Activated T-cell treated with anti-CD3 and anti-CD28 coated beads for 24 hours (primary cell): ENCODE results near the gene LUZP2.

Source experiments
- DNase-seq: peaks from one replicate; pipeline ENCODE4 v3.0.0-alpha.2; 2020; ENCODE audit warnings: low read depth

LUZP2 gene

DNA sequence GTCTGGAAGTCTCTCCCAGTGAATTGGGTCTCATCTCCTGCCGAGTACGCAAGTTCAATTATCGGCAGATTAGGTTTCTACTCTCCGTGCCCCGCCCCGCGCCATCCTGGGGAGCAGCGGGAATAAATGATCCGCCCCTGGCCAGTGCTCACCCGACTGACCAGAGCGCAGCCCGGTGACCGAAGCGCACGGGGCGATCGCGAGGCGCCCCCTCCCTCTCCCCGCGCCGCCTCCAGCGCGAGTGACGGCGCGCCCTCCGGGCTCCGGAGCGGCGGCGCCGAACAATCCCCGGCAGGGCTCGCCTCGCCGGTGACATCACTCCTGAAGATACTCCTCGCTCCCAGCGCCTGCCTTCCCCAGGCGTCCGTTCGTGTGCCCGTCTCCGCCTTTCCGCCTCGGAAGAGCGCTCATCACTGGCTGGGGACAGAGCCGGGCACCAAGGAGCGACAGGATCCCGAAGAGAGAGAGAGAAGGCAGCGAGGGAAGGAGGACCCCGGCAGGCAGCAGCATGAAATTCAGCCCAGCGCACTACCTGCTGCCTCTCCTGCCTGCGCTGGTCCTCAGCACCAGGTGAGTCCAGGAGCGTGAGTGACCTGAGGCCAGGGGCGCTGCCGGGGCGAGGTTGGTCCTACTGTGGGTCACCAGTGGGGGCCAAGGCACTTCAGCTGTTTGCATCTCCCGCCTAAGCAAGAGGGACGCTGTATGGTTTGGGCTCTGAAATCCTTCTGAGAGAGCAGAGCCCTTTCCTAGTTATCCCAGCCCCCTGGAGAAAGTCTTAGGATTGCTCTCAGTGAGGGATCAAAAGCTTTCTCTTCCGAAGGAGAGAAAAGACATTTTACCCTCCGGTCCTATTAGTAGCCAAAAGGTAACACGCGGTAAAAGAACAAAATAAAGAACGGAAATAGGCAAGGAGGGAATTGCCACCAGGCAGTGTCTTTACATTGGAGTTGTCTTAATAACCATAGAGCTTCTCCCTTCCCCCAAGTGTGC is at the start of gene LUZP2:
TSS of gene LUZP2 (plus strand) at position 318 of the 990 bp plus-strand sequence.
- no peak for DNase-seq

DNA sequence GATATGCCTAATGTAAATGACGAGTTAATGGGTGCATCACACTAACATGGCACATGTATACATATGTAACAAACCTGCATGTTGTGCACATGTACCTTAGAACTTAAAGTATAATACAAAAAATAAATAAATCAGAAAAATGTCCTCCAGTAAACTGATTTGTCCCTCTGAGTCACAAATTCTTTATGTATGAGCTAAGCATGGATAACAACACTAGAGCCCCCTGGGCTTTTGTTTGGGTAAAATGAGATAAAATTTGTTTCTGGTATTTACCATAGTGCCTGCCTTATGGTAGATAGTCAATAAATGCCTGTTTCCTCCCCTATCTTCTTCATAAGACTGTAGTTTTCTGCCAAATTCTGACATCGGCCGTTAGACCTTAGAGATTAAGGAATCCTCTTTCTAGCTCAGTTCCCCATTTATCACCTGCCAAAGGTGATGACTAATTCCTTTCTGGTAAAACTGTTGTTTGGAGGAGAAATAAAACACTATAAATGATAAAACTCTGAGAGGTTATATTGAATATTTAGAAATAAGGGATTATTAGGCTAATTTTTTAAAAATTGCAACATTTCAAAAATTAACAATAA is 43.6 kb upstream of the LUZP2 start:
- DNase-seq = no peak

DNA sequence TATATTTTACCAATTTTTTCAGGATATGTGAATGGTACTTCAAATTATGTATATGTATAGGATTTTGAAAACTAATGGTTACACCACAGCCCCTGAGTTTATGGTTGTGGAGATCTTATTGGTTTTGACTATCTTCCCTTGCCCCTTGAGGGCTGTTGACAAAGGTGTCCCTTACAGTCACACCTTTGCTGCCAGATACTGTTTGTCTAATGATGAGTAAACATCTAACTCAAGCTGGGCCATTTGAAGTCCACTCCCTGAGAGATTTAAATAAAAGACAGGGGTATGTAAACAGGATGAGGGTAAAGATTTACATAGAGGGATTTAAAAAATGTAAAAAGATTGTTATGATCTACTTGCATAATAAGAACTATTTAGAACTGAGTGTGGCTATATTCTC is 38.9 kb upstream of the LUZP2 start:
- DNase-seq = no peak

DNA sequence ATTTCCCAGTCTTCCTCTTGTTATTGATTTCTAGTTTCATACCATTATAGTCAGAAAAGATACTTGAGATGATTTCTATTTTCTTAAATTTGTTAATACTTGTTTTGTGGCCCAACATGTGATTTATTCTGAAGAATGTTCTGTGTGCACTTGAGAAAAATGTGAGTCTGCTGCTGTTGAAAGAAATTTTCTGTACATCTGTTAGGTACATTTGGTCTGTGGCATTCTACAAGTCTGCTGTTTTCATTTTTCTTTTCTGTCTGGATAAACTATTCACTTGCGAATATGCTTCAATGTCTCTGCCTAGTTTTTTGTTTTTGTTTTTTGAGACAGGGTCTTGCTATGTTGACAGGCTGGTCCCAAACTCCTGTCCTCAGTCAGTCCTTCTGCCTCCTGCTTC is 26.4 kb upstream of the LUZP2 start:
- DNase-seq = no peak

DNA sequence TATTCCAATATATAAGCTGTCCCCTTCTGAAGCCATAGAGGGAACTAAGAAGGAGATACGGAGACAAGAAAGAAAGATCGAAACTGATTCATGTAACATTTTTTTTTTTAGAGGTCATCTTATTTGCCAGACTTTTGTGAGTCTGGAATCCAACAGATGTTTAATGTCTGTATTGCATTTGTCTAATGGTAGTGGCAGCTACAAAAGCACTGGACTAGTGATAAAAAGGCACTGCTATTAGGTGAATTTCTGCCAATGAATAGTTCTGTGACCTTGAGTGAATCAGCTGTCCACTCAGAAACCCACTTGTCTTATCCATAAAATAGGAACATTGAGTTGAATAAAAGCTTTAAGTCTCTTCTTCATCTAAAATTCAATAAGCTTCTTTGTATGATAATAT is 25.8 kb upstream of the LUZP2 start:
- DNase-seq = no peak

DNA sequence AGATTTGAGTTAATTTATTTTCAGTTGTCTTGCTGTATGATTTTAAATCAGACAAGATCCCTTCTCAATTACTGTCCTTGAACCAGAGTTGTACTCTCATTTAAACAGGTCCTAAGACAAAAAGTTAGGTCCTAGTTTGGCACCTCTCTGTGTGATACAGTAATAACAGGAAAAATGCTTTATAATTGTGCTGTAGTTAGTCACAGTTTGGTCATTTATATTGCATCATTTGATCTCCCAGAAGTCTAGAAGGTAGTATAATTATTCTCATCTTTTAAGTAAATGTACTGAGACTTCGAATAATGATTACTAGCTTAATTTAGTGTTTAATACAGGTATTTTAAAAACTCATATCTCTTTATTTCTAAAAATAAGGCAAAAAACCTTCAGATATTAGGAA is 18.1 kb upstream of the LUZP2 start:
- no peak for DNase-seq

DNA sequence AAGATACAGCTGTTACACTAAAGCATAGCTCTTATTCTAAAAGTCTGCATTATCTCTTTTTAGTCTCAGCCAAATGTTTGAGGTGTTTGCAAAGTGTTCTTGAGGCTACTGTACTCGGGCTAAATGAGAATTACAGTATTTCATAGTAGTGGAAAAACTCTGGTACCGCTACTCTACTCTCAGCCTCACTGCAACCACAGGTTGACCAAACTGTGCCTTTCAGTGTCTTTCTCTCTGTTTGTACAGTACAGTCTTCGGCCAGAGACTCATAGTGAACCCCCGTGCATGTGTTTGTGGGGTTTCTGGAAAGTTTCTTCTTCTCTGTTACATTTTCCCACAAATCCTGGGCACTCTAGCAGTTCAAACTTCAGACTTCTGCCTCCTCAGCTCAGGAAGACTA is 7.4 kb upstream of the LUZP2 start:
- no peak for DNase-seq

DNA sequence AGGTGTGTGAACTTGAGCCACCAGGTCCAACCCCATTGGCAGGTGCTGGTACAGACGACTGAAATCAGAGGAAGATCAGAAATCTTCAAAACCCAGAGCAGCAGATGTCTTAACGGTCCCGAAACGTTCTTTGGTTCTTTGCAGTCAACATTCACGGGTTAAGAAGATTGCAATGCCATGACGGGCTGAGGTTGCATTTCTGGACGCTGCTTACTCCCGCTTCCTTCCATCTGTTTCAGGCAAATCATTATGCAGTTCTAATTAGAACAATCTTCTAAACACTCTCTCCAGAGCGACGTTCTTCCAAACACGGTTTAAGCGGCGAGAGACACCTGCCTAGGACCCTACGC is 492 bp upstream of the LUZP2 start:
- DNase-seq = no peak

DNA sequence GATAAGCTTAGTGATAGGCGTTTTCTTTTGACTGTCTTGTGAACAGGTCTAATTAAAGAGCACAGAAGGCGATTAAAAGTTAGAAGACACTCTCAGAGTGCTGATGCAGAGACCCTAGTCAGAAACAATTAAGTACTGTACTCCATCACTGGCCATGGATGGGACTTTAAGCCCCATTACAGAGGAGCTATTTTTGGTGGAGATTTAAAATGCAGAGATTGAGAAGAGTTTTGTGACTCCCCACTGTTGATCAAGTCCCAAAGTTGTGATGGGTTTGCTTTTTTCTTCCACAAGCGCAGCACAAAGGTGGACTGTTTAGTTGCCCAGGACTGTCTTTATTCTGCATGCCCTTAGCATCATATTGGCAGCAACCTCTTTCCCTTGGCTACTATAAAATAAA is 978 bp downstream of the LUZP2 start:
- no peak for DNase-seq

DNA sequence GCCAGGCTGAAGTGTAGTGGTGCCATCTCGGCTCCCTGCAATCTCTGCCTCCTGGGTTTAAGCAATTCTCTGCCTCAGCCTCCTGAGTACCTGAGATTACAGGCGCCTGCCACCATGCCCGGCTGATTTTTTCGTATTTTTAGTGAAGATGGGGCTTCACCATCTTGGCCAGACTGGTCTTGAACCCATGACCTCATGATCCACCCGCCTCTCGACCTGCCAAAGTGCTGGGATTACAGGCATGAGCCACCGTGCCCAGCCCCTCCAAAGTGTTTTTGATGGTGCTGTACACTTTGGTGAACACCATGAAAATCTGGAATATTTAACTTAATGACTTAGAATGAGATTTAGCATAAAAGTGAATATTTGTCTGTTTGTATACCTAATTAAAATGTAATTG is 5.6 kb downstream of the LUZP2 start:
- DNase-seq = no peak

DNA sequence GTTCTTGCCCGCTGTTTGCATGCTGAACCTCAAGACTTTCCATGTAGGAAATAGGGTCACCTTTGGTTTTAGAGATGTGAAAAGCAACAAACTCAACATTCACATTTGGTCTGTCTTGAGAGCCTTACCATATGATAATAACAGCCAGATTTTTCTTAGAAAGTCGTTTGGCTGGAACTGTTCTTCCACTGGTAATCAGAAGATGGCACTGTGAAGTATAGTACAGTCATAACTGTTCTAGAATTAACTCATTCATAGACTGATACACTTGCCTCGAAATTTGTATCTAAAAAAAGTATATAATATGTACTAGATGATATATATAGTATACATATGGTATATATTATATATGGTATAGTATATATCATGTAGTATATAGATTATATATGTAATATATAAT is 12.3 kb downstream of the LUZP2 start:
- DNase-seq = no peak

DNA sequence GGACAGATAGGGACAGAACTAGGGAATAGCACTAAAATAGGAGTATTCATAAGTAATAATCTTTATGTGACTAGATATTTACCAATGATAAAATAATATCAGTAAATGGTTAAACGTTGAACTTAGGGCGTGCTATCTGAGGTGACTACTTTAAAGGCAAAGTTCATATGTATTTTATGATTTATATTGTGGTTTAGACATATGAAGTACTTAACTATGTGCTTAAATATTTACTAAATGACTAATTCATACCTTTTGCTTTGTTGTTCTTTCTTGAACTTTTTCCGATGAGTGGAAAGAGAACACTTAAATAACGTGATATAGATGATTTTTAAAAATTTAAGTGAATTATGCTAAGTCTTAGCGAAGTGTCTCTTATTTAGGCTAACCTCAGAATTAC is 14.7 kb downstream of the LUZP2 start:
- DNase-seq = no peak

DNA sequence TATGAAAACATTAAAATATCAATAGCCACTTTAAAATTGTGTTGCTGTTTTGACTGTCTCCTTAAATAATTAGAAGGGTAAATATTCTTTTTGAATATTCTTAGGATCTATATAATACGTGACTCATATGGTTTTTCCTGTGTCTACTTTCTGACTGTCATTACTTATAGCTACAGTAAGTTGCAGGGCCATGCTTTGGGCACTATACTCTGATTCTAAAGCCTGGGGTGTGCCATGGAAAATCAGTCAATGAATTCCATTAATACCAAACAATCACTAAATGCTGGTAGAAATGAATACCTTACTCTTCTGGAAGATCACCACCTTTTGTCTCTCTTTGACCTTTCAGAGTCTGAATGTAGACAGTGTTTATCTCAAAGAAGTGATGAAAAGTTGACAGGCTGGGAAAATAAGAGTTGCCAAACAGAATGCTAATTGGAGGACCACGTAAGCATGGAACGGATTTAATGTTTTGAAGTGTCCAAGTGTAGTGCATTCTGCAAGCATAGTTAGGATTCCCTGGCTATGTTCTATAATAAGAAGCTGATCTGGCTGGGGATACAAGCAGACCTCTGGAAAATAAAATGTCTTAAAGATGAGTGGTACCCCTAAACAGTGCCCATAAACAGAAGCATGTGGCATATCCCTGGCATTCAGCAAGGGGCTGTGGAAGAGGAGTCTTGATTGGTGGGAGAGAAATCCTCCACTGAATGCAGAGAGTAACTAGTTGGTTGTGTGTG is 16.8 kb downstream of the LUZP2 start:
- DNase-seq = no peak

DNA sequence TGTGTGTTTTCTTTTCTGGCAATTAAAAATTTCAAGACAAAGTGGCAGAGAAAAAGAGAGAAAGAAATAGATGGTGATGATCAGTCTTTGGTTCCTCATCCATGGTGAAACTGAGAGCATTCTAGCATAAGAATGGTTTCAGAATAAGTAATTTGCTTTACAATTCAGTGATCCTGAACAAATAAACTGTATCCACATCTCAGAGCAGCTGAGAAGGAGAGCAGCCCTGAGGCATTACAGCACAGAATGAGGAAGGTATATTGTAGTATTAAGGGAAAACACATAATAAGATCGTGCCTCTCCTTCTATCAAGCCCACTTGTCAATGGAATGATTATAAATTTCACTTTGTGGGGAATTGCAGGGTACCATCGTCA is 17.4 kb downstream of the LUZP2 start:
- DNase-seq = no peak

DNA sequence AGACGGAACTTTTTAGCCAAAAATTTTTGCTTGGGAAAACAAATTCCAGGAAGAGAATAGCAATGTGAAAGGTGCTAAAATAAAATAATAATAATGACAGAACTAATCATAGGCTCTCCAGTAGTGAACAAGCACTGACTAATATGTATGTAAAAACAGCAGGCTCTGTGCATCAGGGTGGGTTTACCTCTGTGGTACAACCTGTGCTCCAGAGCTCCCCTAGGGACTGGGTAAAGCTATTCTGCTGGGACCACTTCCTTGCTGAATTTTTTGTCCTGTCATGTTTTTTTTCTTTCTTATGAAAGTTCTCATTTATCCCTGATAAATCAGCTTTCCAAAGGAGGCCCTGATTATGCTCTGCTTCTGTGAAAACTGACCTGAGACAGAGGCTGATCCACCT is 18.8 kb downstream of the LUZP2 start:
- no peak for DNase-seq

DNA sequence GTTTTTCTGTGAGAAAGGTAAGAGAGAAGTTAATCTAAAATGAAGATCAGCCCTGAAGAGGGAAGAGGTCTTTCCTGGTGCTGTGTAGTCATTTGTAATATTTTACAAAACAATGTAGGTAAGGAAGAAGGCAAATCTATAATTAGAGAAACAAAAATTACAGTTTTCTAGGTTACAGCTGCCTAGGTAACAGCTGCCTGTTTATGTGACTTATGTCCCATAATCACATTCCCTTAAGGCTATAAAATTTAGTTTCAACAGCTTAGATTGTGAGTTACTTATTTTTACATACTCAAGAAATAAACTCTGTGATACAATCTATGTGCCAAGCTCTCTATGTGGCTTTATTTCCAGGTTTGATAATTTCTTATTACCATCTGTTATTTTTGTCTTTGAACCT is 19.8 kb downstream of the LUZP2 start:
- DNase-seq = no peak

DNA sequence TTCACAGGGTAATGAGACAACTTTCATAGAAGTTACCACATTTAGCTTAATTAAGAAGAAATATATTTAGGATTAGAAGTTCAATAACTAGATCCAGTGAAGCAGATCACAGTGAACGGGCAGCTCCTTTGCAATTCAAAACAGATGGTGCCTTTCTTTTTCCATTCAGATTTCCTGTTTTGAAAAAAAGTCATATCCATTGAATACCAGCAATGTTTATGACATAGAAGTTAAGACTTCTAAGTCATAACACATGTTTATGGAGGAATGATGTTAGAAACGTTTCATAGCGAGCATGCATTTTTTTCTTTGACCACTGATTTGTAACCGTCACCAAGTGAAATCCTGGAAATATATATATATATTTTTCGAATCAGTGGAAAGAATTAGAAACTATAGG is 24.7 kb downstream of the LUZP2 start:
- no peak for DNase-seq

DNA sequence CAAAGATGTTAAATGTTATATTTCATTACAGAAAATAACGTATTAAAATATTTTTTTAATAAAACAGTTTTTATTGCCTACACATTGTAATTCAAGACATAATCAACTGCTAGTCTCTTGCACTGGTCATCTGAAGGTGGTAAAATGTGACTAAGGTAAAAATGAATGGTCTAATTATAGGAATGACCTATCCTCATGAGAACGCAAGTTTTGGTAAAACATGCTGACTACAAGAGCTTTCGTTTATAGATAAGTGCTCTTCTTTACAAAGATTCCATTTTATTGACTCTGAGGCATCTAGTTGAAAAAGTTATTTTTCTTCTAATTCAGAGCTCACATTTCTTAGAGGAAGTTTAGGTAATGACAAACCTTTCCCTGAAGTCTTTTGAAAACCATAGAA is 27.3 kb downstream of the LUZP2 start:
- DNase-seq = no peak

DNA sequence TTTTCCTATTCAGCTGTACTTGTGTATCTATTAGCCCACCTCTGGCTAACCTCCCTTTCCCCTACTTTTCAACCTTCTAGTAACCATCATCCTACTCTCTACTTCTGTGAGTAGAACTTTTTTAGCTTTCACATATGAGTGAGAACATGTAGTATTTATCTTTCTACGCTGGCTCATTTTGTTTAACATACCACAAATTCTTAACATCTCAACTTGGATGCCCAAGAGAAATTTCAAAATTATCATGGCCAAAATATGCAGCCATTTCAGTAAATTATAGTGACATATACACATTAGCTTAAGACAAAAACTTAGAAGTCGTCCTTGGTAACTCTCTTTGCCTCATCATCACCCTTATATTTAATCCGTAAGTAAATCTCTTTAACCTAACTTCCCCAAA is 34.7 kb downstream of the LUZP2 start:
- DNase-seq = no peak

DNA sequence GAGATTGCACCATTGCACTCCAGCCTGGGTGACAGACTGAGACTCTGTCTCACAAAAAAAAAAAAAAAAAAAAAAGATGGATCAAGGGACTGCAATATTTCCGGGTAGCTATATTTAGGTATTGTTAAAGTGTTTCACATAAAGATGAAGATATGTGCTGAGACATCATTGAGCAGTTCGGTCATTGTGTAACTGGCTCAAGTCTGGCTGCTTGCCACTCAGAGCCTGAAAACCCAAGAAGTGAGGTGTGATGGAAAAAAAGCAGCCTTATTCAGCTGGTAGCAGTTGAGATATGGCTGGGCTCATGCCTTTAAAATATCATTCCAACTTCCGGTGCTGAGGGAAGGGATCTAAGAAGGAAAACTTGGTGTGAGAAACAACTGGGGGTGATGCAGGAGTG is 46.9 kb downstream of the LUZP2 start:
- no peak for DNase-seq

DNA sequence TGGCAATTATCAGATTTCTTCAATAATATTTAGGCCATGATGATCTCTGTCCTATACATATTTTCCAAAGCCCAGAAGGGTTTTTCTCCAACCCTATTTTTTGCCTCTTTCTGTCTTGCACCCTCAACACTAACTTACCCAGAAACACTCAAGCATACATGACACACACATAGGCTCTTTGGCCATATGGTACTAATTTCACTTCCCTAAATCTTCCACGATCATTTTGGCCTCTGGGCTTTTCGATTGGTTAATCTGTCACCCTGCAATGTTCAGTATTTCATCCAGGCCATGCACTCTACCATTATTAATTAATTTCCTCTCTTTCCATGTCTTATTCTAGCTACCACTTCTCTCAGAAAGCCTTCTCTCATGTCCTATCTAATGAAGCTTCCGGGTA is 59.8 kb downstream of the LUZP2 start:
- DNase-seq = no peak

DNA sequence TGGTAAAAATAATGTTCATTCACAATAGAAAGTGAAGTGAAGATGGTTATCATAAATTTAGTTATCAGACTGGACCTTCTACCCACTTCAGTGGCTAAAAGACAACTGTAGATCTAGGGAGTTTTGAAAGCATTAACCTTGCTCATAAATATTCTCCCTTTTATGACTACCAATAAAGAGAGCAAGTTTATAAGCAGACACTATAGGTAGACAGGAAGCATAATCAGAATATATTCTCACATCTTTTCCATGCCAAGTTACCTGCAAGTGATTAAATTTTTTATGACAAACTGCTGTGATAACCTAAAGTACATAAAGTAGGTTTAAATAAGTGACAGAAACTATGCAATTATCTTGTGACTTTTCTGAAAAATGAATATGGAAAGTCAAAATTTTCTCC is 62.5 kb downstream of the LUZP2 start:
- DNase-seq = no peak

DNA sequence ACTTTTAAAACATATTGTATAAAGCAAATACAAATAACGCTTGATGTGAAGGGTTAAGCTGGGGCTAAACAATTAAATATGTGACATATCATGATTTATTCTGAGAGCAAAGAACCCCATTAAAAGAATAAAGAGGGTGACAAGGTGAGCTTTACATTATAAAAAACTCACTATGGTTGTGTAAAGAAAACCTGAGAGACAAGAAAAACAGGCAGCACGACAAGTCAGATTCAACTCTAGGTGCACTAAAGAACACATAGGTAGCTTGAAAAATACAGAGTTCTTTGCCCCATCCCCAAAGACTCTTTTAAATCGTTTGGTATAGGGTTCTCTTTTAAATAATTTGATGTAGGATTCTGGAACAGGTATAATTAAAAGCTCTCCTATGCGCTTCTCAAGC is 63.5 kb downstream of the LUZP2 start:
- DNase-seq = no peak
